GM12801 (cell line): ENCODE data around the gene GRIFIN.

Source experiments
- TF ChIP-seq, protein P1 (sequence below): IDR thresholded peaks from one replicate; pipeline ENCODE4 v1.5.1; 2011; ENCODE audit warnings: control low read depth; ENCODE audit not compliant: insufficient read length; ENCODE audit errors: extremely low read depth

The GRIFIN gene

GRCh38 chr7:2487586-2488271 lies 11.5 kb upstream of the GRIFIN start:
- TF ChIP-seq, protein P1, sequence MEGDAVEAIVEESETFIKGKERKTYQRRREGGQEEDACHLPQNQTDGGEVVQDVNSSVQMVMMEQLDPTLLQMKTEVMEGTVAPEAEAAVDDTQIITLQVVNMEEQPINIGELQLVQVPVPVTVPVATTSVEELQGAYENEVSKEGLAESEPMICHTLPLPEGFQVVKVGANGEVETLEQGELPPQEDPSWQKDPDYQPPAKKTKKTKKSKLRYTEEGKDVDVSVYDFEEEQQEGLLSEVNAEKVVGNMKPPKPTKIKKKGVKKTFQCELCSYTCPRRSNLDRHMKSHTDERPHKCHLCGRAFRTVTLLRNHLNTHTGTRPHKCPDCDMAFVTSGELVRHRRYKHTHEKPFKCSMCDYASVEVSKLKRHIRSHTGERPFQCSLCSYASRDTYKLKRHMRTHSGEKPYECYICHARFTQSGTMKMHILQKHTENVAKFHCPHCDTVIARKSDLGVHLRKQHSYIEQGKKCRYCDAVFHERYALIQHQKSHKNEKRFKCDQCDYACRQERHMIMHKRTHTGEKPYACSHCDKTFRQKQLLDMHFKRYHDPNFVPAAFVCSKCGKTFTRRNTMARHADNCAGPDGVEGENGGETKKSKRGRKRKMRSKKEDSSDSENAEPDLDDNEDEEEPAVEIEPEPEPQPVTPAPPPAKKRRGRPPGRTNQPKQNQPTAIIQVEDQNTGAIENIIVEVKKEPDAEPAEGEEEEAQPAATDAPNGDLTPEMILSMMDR: no peak

DNA sequence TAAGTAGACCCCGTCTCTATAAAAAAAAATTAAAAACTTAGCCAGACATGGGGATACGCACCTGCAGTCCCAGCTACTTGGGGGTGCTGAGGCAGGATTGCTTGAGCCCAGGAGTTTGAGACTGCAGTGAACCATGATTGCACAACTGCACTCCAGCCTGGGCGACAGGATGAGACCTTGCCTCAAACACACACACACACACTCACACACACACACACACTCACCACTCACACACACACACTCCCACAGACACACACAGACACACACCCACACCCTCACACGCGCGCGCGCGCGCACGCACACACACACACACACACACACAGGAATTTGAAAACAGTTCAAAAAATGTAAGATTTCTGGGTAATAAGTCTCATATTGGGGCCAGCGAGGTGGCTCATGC lies 8.7 kb upstream of the GRIFIN start:
- TF ChIP-seq, protein P1: no peak

DNA sequence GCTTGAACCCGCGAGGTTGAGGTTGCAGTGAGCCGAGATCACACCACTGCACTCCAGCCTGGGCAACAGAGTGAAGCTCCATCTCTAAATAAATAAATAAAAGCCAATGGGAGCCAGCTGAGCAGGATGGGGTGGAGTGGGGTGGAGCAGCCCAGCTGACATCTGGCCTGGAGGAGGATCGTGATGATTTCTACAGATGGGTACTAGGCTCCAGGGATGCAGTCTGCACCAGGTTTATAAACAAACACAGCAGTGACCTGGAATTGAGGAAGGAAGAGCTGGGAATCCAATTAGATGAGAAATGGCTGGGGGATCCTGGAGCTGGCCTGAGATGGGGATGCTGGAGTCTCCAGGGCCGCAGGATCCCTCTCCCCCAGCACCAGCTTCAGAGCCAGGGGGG lies 7.3 kb upstream of the GRIFIN start:
- TF ChIP-seq, protein P1: no peak

GRCh38 chr7:2482725-2483451 lies 6.7 kb upstream of the GRIFIN start:
- TF ChIP-seq, protein P1: no peak

DNA sequence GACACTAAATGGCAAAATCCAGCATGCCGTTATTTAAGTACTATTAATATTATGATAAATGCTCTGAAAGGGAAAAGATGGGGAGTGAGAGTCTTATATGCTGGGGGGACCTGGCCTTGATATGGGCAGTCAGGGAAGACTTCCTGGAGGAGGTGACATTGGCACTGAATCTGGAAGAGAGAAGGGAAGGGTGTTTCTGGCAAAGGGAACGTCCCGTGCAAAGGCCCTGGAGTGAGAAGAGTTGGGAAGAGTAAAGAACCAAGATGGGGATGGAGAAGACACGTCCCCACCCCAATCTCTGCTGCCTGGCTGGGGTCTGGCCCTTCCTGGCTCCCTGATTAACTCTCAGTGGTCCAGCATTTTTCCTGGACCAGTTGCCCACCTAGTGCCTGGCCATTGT lies 5.0 kb upstream of the GRIFIN start:
- TF ChIP-seq, protein P1: no peak

DNA sequence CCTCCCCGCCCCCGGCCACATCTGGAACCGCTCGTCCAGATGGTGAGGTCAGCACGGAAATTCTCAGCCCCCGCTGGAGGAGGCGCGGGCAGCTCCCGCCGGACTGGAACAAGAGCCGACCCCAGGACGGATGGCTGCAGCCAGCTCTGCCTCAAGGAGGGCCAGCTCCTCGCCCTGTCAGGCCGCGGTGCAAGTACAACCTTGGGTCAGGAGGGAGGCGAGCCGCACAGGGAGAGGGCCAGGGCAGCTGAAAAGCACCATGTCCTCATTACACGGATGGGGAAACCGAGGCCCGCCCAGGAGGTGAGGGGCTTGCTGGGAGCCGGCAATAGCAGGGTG lies 3.8 kb upstream of the GRIFIN start:
- TF ChIP-seq, protein P1: no peak

DNA sequence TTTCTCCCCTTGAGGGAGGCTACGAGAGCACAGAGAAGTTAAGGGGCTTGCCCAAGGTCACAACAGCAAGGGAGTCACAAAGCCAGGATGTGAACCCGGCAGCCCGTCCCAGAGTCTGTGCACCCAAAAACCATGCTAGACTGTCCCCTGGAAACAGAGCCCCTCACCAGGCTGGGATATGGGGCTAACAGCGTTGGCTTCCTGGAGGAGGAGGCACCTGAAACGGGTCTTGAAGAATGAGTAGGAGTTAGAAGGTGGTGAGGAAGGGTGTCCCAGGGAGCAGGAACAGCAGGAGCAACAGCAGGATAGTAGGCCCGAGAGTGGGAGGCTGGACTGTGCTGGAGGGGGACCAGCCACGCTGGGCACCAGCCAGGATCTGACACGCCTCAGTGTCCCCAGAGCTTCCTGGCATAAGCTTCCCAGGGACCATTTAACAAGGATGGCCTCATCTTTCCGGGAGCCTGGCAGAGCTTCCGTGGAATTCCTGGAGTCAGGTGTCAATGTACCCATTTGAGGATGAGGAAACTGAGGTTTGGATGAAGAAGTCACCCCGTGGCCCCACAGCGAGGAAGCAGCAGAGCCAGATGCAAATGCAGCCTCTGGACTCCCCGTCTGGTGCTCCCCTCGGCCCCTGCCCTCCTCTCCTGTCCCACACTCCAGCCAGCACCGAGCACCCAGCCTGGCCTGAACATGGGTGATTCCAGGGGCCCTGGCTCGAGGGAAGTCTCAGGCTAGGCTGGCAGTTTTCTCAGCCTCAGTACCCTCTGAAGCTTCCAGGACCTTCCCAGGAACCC lies 3.3 kb upstream of the GRIFIN start:
- TF ChIP-seq, protein P1: no peak
